IMR-90 (cell line): Measurements from ENCODE around the gene EHD4. TPM values are rescaled to one million over a fixed set of nuclear protein-coding genes. Genes with fewer than 3 reads are reported as not detected.

ENCODE experiments used
- ATAC-seq: fragments of 200-7000 bp; cut with Tn5 transposase; 2 replicates; pipeline ENCODE4 v1.9.1; 2020; ENCODE audit warnings: low read depth, mild to moderate bottlenecking, moderate library complexity
- BruUV-seq: library from RNA; stranded (reverse); fragments of 400-500 nt; replicated peaks from 2 replicates; lab custom pipeline; 2021; lab: Mats Ljungman, UMichigan
- CTCF ChIA-PET: fragments of 300-600 bp; formaldehyde crosslinking; extraction: SDS; loops from one replicate; lab custom pipeline; 2021; ENCODE audit warnings: antibody characterized with exemption; lab: Yijun Ruan, JAX
- POLR2A ChIA-PET: fragments of 300-600 bp; sonication (Branson Sonifier 250); formaldehyde crosslinking; loops from one replicate; lab custom pipeline; 2022; ENCODE audit warnings: antibody characterized with exemption; ENCODE audit not compliant: unreplicated experiment; lab: Charles Lee
- DNase-seq: peaks from one replicate; pipeline ENCODE4 v3.0.0; 2013
- H2AFZ ChIP-seq: replicated peaks from 2 replicates; pipeline ENCODE3; 2013; ENCODE audit warnings: low read length, mild to moderate bottlenecking; ENCODE audit not compliant: poor library complexity
- H2AK5ac ChIP-seq: 2 replicates; pipeline ENCODE4 v1.6.1; 2013; ENCODE audit warnings: low read depth, low read length, inconsistent platforms
- H2AK9ac ChIP-seq: replicated peaks from 2 replicates; pipeline ENCODE3; 2013; ENCODE audit warnings: mild to moderate bottlenecking, low read depth, low read length, moderate library complexity; ENCODE audit not compliant: poor library complexity
- H2BK120ac ChIP-seq: 2 replicates; pipeline ENCODE4 v1.6.1; 2013; ENCODE audit warnings: low read depth, low read length, inconsistent platforms
- H2BK15ac ChIP-seq: 3 replicates; pipeline ENCODE4 v1.6.1; 2013; ENCODE audit warnings: low read depth, low read length, inconsistent platforms
- H2BK20ac ChIP-seq: 2 replicates; pipeline ENCODE4 v1.6.1; 2013; ENCODE audit warnings: low read depth, mild to moderate bottlenecking, inconsistent platforms, low read length, moderate library complexity
- H2BK5ac ChIP-seq: 2 replicates; pipeline ENCODE4 v1.6.1; 2013; ENCODE audit warnings: mild to moderate bottlenecking, low read depth, low read length, inconsistent platforms; ENCODE audit not compliant: poor library complexity, severe bottlenecking
- H3K14ac ChIP-seq: replicated peaks from 2 replicates; pipeline ENCODE4 v1.6.1; 2013; ENCODE audit warnings: low read depth, low read length, inconsistent platforms
- H3K18ac ChIP-seq: 2 replicates; pipeline ENCODE4 v1.6.1; 2013; ENCODE audit warnings: low read depth, low read length, control low read depth
- H3K23ac ChIP-seq: 2 replicates; pipeline ENCODE4 v1.6.1; 2013; ENCODE audit warnings: low read depth, low read length, inconsistent platforms
- H3K27ac ChIP-seq: 2 replicates; pipeline ENCODE4 v1.5.1; 2013; ENCODE audit warnings: mild to moderate bottlenecking, control low read depth, low read length; ENCODE audit not compliant: insufficient read depth
- H3K27me3 ChIP-seq: 2 replicates; pipeline ENCODE4 v1.6.1; 2013; ENCODE audit warnings: low read length; ENCODE audit not compliant: control insufficient read depth, insufficient read depth
- H3K36me3 ChIP-seq: 2 replicates; pipeline ENCODE4 v1.6.1; 2013; ENCODE audit warnings: low read length, mixed read lengths; ENCODE audit not compliant: control insufficient read depth, insufficient read depth
- H3K4ac ChIP-seq: 2 replicates; pipeline ENCODE4 v1.6.1; 2013; ENCODE audit warnings: low read depth, low read length, inconsistent platforms
- H3K4me1 ChIP-seq: 2 replicates; pipeline ENCODE4 v1.6.1; 2013; ENCODE audit warnings: low read length, mixed read lengths; ENCODE audit not compliant: control insufficient read depth, insufficient read depth
- H3K4me2 ChIP-seq: 2 replicates; pipeline ENCODE4 v1.6.1; 2013; ENCODE audit warnings: low read depth, mild to moderate bottlenecking, control low read depth, low read length, moderate library complexity
- H3K4me3 ChIP-seq: 2 replicates; pipeline ENCODE4 v1.5.1; 2013; ENCODE audit warnings: low read depth, mild to moderate bottlenecking, control low read depth, low read length, moderate library complexity; ENCODE audit not compliant: insufficient read depth
- H3K56ac ChIP-seq: 2 replicates; pipeline ENCODE4 v1.6.1; 2013; ENCODE audit warnings: low read length, inconsistent platforms; ENCODE audit not compliant: insufficient read depth; ENCODE audit errors: extremely low read depth
- H3K79me1 ChIP-seq, 2 experiments: 2 replicates each; pipeline ENCODE4 v1.6.1; 2013; ENCODE audit warnings: low read length in 2 of 2, inconsistent platforms in 1 of 2, low read depth in 1 of 2
- H3K9ac ChIP-seq: 2 replicates; pipeline ENCODE4 v1.6.1; 2013; ENCODE audit warnings: low read depth, low read length, control low read depth
- H3K9me1 ChIP-seq: 2 replicates; pipeline ENCODE4 v1.6.1; 2013; ENCODE audit warnings: low read length, inconsistent platforms; ENCODE audit not compliant: insufficient read depth
- H3K9me3 ChIP-seq: 2 replicates; pipeline ENCODE4 v1.6.1; 2013; ENCODE audit warnings: low read length; ENCODE audit not compliant: control insufficient read depth, insufficient read depth
- H4K20me1 ChIP-seq: 2 replicates; pipeline ENCODE4 v1.6.1; 2013; ENCODE audit warnings: low read length, inconsistent platforms; ENCODE audit not compliant: insufficient read depth
- H4K5ac ChIP-seq: 2 replicates; pipeline ENCODE4 v1.6.1; 2013; ENCODE audit warnings: mild to moderate bottlenecking, low read depth, low read length, control low read depth
- H4K8ac ChIP-seq, 2 experiments: 2 replicates each; pipeline ENCODE4 v1.6.1; 2013; ENCODE audit warnings: low read depth in 2 of 2, low read length in 2 of 2, control low read depth in 1 of 2, inconsistent platforms in 1 of 2
- H4K91ac ChIP-seq: 2 replicates; pipeline ENCODE4 v1.6.1; 2013; ENCODE audit warnings: low read depth, low read length, inconsistent platforms; ENCODE audit not compliant: insufficient read depth
- BHLHE40 ChIP-seq: fragments of 150-350 bp; IDR thresholded peaks from 2 replicates; pipeline ENCODE4 v1.6.1; 2016; ENCODE audit warnings: mild to moderate bottlenecking, low read depth, low read length
- CEBPB ChIP-seq: IDR thresholded peaks from 2 replicates; pipeline ENCODE4 v1.6.1; 2012; ENCODE audit warnings: low read depth, low read length, improper control_type of control experiment
- CHD1 ChIP-seq: IDR thresholded peaks from 2 replicates; pipeline ENCODE4 v1.6.1; 2012; ENCODE audit warnings: low read depth, low read length, improper control_type of control experiment
- CTCF ChIP-seq: conservative IDR thresholded peaks from 2 replicates; pipeline ENCODE4 v1.5.1; 2012; ENCODE audit warnings: mild to moderate bottlenecking, low read depth, low read length, improper control_type of control experiment
- ELK1 ChIP-seq: fragments of 150-350 bp; IDR thresholded peaks from 2 replicates; pipeline ENCODE4 v1.6.1; 2016; ENCODE audit warnings: low read depth, mild to moderate bottlenecking, low read length, moderate library complexity, borderline replicate concordance
- FOS ChIP-seq: fragments of 150-350 bp; IDR thresholded peaks from 2 replicates; pipeline ENCODE4 v1.6.1; 2016; ENCODE audit warnings: low read depth, low read length
- MAZ ChIP-seq: IDR thresholded peaks from 2 replicates; pipeline ENCODE4 v1.6.1; 2012; ENCODE audit warnings: low read depth, mild to moderate bottlenecking, low read length, improper control_type of control experiment, moderate library complexity, borderline replicate concordance
- MXI1 ChIP-seq: IDR thresholded peaks from 2 replicates; pipeline ENCODE4 v1.6.1; 2012; ENCODE audit warnings: low read depth, mild to moderate bottlenecking, low read length, moderate library complexity, borderline replicate concordance
- NFE2L2 ChIP-seq: fragments of 150-350 bp; IDR thresholded peaks from 2 replicates; pipeline ENCODE4 v1.6.1; 2016; ENCODE audit warnings: low read depth, mild to moderate bottlenecking, low read length
- RCOR1 ChIP-seq: IDR thresholded peaks from 2 replicates; pipeline ENCODE4 v1.6.1; 2012; ENCODE audit warnings: mild to moderate bottlenecking, low read length, improper control_type of control experiment; ENCODE audit not compliant: insufficient replicate concordance
- RFX5 ChIP-seq: IDR thresholded peaks from 2 replicates; pipeline ENCODE4 v1.8.0; 2012; ENCODE audit warnings: low read depth, mild to moderate bottlenecking, low read length, moderate library complexity
- SMC3 ChIP-seq: fragments of 150-350 bp; IDR thresholded peaks from 2 replicates; pipeline ENCODE4 v1.6.1; 2016; ENCODE audit warnings: low read depth, mild to moderate bottlenecking, antibody characterized with exemption, low read length, moderate library complexity
- USF2 ChIP-seq: fragments of 150-350 bp; IDR thresholded peaks from 2 replicates; pipeline ENCODE4 v1.6.1; 2017; ENCODE audit warnings: mild to moderate bottlenecking, antibody characterized with exemption, low read length, low read depth
- WGBS, 2 experiments: methylation state at CpG; one replicate each; pipeline versions ENCODE4 v1.1.5 to v1.1.7; 2013; ENCODE audit warnings: missing lambda C conversion rate in 2 of 2; ENCODE audit not compliant: insufficient read length in 1 of 2; ENCODE audit errors: extremely low coverage in 2 of 2; 5-methylcytosine and 5-hydroxymethylcytosine counted together
- dilution Hi-C: fragments of 300-500 bp; cut with HindIII; formaldehyde crosslinking; loops from one replicate; pipeline ENCODE4 v1.14.3; 2018; ENCODE audit warnings: low sequenced_read_pairs; ENCODE audit not compliant: unreplicated experiment
- in situ Hi-C: fragments of 300-500 bp; cut with MboI; formaldehyde crosslinking; loops from 3 replicates; pipeline ENCODE4 v1.14.3; 2019; ENCODE audit warnings: low sequenced_read_pairs, inconsistent platforms, mixed read lengths
- intact Hi-C: fragments of 100-400 bp; cut with micrococcal nuclease; formaldehyde crosslinking; loops from 2 replicates; pipeline ENCODE4 v1.10.0; 2022
- polyA plus RNA-seq, 3 experiments: library from polyadenylated mRNA; depleted of rRNA; stranded (reverse); fragments of >200 nt; gene quantifications; 2 replicates each; pipeline ENCODE4 v1.2.3, GENCODE V29; 2012; ENCODE audit warnings: low replicate concordance in 1 of 3
- total RNA-seq: library from RNA; depleted of rRNA; stranded (reverse); fragments of >200 nt; gene quantifications from 2 replicates; pipeline ENCODE4 v1.2.3, GENCODE V29; 2012

Gene EHD4
- total and polyA plus RNA-seq, 2 of the 4 experiments (the other 2 are of a cell fraction): 21.0 to 29.0 TPM

- in situ Hi-C loops (no loop called here), dilution Hi-C loops (no loop called here), intact Hi-C loops (no loop called here)
- no CpG with 5 or more reads among the region's 7 CpGs for WGBS, 2 experiments
- POLR2A ChIA-PET: no interaction called here
- Histone ChIP-seq H3K4ac (no peak overlapping the region), H2BK20ac (no peak overlapping the region), H3K27me3 (peaks cover 30% of the 10 kb centered on the region; the same call in 1 of the 2 replicates), H3K9ac (no peak overlapping the region), H4K91ac (no peak overlapping the region), H2AK5ac (no peak overlapping the region), H2AFZ (no peak overlapping the region), H2AK9ac (no peak overlapping the region), H3K36me3 (no peaks in the 10 kb centered on the region), H3K18ac (no peak overlapping the region), H3K23ac (no peak overlapping the region), H3K56ac (no peak overlapping the region), H2BK15ac (no peak overlapping the region), H3K9me3 (no peaks in the 10 kb centered on the region), H3K14ac (no peak overlapping the region), H2BK5ac (no peak overlapping the region), H3K9me1 (0 out of 2 replicates have a peak, but pooled peaks cover 3% of the 10 kb centered on the region), H3K79me1 (no peaks in the 10 kb centered on the region), H4K5ac (no peak overlapping the region), H4K20me1 (no peaks in the 10 kb centered on the region), H3K27ac (no peak overlapping the region), H4K8ac (no peak overlapping the region), H3K4me3 (no peak overlapping the region), H3K4me1 (peaks cover 3% of the 10 kb centered on the region; the same call in 1 of the 2 replicates), H3K4me2 (no peak overlapping the region), H2BK120ac (no peak overlapping the region)
- TF ChIP-seq BHLHE40 (no peak), CTCF (no peak), FOS (no peak), RFX5 (no peak), CHD1 (no peak), SMC3 (no peak), NFE2L2 (no peak), CEBPB (no peak), USF2 (no peak), MAZ (no peak), MXI1 (no peak), ELK1 (no peak), RCOR1 (no peak)
- DNase-seq (no peak), ATAC-seq (no peak)
- CTCF ChIA-PET: no interaction called here
- no TSS peak for BruUV-seq
These were observed 10.9 kb upstream of the EHD4 start for GRCh38 chr15:41983221-41983620.
